GM10266 (cell line): ENCODE results near the gene CPXM1.

ENCODE experiments used
- DNase-seq: peaks from one replicate; pipeline ENCODE4 v3.0.0; 2012; ENCODE audit errors: extremely low spot score
- TF ChIP-seq, protein P1 (sequence below): IDR thresholded peaks from 2 replicates; pipeline ENCODE4 v1.5.1; 2012; ENCODE audit warnings: mild to moderate bottlenecking, low read depth; ENCODE audit not compliant: control insufficient read depth, insufficient read depth; ENCODE audit errors: missing control alignments

The CPXM1 gene

DNA sequence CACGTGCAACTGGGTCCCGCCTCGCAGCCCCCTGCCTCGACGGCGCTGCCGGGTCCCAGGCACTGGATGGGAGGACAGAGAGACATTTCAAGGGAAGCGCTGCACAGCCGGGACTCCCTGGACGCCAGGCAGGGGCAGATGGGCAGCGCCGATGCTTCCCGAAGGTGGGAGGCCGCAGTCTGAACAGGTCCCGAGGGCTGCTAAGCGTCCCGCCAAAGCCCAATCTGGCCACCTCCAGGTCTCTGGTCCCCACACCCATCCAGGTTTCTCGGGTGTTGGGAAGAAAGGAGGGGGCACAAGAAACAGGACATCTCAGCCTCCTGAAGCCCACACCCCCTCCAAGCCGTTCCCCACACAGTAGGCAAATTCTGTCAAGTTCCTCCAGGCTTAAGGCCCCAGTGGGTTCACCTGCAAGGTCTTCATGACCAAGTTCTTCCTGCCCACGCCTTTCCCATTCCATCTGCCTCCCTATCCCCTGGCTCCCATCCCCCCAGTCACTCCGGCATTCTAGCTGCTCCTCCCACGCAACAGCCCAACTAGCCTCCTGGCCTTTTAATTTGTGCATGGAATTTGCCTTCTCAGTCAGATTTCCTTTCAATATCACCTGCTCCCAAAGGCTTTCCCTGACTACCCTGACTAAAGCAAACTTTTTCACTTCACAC is 5.4 kb upstream of the CPXM1 start:
- TF ChIP-seq, protein P1, sequence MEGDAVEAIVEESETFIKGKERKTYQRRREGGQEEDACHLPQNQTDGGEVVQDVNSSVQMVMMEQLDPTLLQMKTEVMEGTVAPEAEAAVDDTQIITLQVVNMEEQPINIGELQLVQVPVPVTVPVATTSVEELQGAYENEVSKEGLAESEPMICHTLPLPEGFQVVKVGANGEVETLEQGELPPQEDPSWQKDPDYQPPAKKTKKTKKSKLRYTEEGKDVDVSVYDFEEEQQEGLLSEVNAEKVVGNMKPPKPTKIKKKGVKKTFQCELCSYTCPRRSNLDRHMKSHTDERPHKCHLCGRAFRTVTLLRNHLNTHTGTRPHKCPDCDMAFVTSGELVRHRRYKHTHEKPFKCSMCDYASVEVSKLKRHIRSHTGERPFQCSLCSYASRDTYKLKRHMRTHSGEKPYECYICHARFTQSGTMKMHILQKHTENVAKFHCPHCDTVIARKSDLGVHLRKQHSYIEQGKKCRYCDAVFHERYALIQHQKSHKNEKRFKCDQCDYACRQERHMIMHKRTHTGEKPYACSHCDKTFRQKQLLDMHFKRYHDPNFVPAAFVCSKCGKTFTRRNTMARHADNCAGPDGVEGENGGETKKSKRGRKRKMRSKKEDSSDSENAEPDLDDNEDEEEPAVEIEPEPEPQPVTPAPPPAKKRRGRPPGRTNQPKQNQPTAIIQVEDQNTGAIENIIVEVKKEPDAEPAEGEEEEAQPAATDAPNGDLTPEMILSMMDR, result no peak
- no peak for DNase-seq

DNA sequence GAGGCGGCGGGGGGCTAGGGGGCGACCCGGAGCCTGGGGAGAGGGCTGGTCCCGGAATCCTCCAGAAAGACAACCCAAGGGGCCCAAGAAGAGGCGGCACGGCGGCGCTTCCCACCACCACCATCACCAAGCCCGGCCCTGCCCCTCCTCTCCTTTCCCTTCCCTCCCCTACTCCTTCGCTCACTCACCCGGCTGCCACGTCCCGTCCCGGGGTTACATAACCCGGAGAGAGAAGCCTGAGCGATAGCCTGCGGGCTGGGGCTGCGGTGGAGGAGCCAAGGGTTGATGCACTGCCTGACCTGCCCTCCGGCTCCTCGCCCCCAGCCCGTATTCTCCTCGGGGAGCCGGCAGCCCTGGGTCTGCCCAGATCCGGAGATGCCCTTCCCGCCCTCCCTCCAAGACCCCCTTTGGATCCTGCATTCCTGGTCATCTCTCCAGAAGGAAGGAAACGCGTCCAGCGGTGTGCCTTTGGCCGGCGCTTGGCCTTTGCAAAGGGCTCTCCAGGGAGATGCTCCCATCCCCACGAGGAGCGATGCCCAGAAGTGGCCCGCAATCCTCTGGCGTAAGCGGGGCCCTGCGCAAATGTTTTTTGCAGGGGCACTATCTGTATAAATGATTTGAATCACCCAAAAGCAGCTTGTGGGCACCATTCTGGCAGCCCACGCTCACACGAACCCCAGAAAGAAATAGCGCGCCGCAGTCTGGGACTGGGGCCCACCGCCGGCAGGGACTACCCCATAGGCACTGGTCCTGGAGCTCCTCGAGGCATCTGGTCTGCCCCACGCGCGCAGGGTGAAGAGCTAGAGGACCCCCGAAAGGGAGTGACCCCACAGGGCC is 4.6 kb upstream of the CPXM1 start:
- TF ChIP-seq, protein P1, result no peak
- no peak for DNase-seq

DNA sequence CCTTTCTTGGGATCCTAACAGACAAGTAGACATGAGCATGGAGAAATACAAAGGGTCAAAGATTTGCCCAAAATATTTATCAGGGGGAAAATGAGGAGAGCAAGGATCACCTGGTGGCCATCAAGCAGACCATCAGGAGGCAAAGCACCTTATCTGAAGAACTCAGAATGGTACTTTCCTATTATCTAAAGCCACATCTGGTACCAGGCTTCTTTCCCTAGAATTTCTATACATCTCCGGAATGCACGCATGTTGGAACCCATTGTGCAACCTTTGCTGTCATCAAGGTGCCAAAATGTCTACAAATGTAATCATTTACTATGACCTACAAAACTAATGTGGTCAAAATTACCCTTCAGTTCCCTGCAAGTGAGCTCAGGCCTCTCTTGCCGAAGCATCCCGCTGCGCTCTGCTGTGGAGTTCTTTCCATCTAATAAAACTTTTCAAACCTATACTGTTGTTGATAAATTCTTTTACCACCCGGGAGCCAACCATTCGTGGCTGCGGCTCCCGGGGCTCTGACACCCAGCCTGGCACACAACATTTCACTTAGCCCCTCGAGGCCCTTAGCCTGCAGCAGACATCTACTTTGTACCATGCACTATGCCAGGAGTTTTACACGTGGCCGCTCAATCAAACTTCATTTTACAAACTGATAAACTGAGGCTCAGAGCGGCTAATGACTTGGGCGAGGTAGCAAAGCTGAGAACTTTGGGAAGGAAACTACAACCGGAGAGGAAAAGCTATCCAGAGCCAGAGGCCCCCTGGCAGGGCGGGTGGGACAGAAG is 3.8 kb upstream of the CPXM1 start:
- TF ChIP-seq, protein P1, result no peak
- DNase-seq, result no peak

DNA sequence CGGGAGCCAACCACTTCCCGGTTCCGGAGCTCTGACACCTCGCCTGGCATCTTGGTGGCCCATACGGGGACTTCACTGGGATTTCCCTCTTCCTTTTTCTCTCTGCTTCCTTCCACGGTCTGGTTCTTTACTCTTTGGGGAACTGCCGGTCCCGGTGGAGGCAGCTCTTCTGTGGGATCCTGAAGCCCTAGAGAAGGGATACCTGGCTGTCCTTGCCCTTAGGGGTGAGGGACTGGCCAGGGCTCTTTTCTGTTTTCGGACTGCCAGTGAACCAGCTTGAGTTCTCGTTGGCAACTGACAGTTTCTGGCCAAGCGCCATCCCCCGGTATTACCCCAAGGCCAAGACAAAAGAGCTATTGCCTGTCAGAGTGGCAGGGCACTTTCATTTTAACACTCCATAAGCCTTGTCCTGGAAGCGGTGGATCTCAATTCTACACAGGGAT is 880 bp upstream of the CPXM1 start:
- no peak for DNase-seq
- TF ChIP-seq, protein P1, result no peak

DNA sequence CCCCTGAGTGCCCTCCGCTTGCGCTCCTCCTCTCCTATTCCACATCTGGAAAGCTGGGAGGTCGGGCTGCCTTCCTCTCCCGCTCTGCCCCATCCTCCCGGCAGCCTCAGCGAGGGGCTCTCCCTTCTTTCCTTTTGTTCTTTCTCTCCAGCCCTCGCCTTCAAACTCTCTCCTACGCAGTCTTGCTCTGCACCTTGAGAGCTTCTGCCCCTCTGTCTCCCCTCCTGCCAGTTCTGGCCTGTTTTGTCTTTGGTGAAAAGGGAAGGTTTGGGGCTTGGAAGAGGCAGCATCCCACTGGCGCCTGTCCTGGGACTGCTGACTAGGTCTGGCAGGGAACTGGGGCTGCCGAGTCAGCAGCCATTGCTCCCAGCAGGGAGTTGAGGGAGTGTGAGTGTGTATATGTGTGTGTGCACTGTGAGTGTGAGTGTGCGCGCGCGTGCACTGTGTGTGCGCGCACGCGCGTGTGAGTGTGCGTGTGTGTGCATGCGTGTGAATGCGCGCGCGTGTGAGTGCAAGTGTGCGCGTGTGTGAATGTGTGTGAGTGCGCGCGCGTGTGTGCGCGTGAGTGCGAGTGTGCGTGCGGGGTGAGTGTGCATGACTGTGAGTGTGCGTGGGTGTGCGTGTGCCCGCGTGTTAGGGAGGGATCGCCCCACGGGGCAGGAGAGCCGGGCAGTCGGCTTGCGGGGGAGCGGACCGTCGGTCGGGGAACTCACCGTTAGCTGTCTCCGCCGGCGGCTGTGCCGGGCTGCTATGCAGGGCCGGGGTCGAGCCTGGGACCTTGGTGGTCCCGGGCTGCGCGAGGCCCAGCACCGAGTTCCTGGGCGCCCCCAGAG is 523 bp downstream of the CPXM1 start:
- no peak for DNase-seq
- TF ChIP-seq, protein P1, result no peak

DNA sequence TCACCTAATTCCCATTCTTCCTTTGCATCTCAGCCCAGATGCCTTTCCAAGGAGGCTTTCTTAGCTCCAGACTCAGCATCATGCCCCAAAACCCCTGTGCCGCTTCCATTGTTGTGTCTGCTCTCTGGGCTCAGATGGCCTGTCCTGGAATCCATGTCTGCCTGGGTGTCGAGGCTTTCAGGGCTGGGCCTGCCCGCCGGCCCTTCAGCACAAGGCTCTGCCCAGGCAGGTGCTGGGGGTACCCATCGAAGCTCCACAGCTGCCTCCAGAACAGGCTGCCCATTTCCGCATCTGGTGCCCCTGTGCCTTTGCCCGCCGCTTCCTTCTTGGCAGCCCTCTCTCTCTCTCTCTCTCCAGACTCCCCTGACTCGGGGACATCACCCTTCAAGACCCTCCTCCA is 1.2 kb downstream of the CPXM1 start:
- DNase-seq, result no peak
- TF ChIP-seq, protein P1, result no peak
